LNCAP (cell line): ENCODE results near the gene EVL.

Source experiments
- TF ChIP-seq, protein P1 (sequence below): fragments of 450-650 bp; IDR thresholded peaks from 2 replicates; pipeline ENCODE4 v1.5.1; 2017; ENCODE audit warnings: mild to moderate bottlenecking

The EVL gene

GRCh38 chr14:100172811-100173210 lies 107.6 kb downstream of the EVL start:
- TF ChIP-seq, protein P1, sequence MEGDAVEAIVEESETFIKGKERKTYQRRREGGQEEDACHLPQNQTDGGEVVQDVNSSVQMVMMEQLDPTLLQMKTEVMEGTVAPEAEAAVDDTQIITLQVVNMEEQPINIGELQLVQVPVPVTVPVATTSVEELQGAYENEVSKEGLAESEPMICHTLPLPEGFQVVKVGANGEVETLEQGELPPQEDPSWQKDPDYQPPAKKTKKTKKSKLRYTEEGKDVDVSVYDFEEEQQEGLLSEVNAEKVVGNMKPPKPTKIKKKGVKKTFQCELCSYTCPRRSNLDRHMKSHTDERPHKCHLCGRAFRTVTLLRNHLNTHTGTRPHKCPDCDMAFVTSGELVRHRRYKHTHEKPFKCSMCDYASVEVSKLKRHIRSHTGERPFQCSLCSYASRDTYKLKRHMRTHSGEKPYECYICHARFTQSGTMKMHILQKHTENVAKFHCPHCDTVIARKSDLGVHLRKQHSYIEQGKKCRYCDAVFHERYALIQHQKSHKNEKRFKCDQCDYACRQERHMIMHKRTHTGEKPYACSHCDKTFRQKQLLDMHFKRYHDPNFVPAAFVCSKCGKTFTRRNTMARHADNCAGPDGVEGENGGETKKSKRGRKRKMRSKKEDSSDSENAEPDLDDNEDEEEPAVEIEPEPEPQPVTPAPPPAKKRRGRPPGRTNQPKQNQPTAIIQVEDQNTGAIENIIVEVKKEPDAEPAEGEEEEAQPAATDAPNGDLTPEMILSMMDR, result no peak

DNA sequence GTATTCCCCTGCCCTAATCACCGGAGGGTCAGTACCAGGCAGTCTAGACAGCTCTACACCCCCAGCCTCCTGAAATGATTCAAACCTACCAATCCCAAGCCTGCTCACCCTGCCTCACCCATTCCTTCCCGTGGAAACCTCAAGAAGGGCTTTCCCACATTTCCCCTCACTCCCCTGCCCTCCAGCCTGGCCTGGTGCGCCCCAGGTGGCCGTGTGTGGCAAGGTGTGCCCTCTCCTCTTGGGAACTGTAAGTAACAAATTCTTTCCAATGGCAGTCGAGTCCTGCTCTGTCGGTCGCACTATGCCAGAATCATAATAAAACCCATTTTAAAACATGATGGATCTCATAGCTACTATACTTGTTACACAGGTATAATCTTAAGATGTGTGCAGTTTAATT lies 108.1 kb downstream of the EVL start:
- TF ChIP-seq, protein P1, result no peak

DNA sequence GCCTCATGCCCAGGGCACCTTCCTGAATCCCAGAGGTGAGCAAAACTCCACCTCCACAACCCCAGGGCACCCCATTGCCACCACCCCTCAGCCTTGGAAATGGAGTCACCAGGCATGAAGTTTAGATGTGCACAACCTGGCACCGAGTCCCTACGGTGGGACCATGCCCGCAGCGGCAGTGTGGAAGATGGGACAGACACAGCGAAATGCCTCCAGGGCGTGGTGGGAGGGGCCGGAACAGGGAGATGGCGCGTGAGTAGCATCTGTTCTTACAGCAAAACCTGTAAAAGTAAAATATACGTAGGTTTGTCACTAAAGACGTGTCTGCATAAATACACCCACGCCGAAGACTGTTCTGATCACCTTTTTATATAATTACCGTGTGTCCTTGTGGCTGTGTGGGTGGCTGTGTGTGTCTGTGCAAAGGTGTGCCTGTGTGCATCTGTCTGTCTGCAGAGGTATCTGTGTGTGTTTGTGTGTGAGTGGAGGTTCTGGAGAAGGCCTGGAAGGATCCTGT lies 111.6 kb downstream of the EVL start:
- TF ChIP-seq, protein P1, result no peak

DNA sequence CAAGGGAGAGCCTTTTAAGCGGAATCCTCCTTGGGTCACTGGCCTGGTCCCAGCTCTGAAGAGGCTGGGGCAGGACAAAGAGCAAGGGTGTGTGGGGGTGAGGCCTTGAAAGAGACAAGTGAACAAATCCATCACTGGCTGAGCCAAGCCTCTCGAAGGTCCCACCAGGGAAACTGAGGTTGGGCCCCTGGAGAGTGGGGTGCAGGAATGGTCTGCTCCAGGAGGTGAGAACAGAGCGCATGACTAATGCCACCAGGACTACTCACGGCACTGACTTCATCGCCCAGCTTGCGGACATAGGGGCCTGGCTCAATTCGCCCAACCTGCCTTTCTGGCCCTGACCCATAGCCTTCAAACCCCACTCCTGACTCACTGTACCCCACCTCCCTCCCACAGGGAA lies 113.5 kb downstream of the EVL start:
- TF ChIP-seq, protein P1, result no peak

GRCh38 chr14:100187247-100187833 lies 122.1 kb downstream of the EVL start:
- TF ChIP-seq, protein P1, result no peak

DNA sequence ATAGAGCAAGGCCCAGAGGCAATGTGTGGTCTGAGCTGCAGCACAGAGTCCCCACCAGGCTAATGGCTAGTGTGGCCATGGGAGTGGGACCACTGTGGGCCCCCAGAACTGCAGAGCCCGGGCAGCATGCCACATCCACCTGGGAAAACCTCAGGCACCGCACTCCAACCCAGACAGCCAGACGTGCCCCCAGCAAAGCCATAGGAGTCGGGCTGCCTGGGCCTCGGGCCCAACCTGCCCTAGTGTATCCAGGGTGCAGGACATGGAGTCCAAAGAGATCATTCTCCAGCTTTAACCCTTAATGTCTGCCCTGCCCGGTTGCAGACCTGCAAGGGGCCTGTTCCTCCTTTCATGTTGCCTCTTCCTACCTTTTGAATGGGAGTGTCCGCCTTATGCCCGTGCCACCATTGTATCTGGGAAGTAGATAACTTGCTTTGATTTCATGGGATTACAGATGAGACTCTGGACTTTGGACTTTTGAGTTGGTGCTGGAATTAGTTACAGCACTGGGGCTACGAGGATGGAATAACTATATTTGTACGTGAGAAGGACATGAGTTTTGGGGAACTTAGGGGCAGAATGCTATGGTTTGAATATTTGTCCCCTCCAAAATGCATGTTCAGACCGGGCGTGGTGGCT lies 123.3 kb downstream of the EVL start:
- TF ChIP-seq, protein P1, result no peak

DNA sequence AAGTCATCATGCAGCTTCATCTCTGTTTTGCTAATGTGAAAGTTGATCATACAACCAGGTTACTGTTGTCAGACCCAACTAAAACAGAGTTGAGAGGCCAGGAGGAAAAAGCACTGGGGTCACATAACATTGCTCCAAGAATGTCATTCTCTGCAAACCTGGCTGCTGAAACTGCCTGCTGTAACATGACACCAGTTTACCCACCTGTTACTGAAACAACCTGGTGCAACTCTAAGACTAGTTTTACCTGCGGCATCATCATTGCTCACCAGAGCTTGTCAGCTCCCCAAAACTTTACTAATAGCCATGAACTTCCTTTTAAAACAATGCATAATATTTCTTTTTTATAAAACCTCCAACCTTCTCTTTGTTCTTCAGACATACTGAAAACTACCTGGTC lies 124.9 kb downstream of the EVL start:
- TF ChIP-seq, protein P1, result no peak
